HG02759 (cell line): ENCODE measurements around the gene AHNAK2.

Experiments
- ATAC-seq: cut with Tn5 transposase; IDR thresholded peaks from one replicate; pipeline ENCODE4 v1.9.1; 2021; ENCODE audit warnings: mild to moderate bottlenecking, moderate library complexity; ENCODE audit not compliant: unreplicated experiment

Gene AHNAK2

DNA sequence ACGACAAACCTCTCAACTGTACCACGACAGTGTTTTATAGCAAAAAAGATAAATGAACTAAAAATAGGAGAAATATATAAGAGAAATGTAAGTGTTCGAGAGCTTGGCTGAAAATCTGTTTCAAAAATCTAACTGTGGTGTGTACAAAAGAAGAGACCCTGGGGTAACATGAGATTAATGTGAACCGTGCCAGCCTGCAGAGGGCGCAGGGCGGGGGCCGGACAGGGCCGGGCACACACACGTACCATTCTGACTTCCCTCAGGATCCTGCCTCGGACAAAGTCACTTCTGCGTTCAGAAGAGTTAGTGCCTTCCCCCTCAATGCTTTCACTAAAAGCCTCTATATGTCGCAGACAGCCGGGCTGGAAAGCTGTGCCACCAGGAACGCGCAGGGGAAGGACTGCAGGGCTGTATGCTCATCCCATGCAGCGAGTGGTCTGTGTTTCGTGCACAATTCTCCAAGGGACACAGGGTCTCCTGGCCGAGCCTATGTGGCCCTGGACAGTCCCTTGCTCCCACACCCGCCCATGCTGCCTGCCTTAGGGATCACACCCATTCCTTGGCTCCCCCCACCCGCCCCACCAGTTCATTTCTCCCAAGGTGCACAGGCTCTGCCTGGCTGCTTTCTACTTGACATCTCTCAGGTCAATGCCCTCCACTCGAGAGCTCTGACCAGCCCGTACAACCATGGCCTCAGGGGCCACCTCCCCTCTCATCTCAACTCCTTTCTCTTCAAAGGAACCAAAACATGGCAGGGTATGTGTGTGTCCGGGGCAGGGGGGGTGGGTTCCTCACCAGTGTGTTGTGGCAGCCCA lies 34.2 kb upstream of the AHNAK2 start:
- no peak for ATAC-seq

DNA sequence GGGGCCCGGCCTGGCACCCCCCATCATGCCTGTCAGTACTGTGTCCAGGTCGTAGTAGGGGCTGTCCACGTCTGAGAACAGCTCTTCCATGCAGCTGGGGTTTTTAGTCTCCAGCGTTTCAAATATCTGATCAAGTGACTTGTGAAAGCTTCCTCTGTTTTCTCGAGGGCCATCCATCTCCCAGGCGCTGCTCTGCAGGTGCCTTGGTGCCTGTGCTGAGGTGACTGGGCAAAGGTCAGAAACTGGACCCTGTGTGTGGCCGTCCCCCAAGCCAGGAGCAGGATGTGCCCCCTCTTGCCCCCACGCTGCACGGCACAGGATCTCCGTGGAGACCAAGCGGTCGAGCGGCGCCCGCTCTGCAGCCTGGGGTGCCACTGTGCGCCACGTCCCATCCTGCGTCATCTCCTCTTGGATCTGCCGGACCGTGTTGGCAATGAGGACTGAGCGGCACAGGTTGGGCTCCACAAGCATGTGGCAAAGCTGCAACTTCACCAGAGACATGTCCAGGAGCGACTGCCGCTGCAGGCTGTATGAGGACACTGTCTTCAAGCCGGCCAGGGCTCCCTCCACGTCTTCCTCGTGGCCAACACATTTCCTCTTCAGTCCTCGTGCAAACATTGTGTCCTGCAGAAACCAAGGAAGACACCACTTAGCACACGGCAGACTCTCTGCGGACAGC lies 33.3 kb upstream of the AHNAK2 start:
- ATAC-seq = no peak

DNA sequence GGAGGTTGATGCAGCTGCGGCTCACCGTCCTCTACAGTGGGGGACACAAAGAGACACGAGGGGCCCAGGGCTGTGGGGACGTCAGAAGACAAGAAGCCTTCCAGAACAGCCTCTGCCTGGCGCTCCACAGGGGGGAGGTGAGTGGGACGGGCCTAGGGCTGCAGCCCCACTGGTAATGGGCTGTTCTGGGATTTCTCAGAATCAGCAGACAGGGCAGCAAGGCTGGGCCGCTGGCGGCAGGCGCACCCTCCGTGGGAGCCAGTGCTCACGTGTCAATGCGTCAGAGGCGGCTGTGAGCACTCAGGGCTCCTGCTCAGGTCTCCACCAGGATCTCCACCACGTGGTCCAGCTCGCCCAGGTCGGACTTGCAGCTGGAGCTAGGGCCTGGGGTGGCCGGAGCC lies 32.7 kb upstream of the AHNAK2 start:
- no peak for ATAC-seq

DNA sequence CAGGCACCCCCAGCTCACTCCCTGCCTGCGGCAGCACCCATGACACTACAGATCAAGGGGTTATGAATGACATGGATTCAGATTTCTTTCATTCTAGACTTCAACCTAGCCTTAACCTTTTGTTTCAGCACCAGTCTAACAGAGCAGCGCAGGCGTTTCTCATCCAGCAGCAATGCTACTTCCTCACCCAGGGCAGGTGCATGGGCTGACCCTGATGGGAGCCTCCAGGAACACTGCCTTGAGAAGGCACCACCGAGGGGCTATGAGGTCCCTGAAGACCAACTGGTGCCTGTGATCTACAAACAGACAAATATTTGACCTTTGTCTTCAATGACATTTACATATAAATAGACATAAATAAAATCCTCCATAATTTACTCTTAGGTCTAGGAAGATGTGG lies 31.9 kb upstream of the AHNAK2 start:
- no peak for ATAC-seq

DNA sequence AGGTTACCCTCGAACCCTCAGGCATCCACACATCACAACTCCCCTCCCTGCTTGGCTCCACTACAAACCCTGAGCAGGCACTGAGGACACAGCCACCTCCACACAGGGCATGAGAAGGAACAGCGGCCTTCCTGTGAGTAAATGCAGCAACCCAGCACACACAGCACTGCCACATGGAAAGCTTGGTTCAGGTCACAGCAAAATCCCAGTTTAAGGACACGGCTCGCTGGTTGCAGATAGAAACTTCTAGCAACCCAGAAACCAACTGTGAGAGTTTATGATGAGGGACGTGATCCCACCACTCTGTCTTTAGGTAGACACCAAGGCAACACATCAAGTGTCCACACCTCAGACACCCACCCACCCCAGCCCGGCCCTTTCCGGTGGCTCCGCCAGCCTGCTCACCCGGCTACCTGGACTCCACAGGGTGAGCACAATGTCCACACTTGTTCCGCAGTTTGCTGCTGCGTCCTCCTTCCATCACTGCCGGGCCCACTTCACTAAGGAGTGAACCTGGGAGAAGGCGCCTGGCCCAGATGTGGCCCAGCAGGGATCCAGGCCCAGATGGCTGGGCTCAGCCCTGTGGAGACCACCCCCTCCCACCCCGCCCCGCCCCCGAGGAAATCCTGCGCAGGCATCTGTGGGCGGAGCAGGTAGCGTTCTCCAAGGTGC lies 29.6 kb upstream of the AHNAK2 start:
- ATAC-seq = no peak

DNA sequence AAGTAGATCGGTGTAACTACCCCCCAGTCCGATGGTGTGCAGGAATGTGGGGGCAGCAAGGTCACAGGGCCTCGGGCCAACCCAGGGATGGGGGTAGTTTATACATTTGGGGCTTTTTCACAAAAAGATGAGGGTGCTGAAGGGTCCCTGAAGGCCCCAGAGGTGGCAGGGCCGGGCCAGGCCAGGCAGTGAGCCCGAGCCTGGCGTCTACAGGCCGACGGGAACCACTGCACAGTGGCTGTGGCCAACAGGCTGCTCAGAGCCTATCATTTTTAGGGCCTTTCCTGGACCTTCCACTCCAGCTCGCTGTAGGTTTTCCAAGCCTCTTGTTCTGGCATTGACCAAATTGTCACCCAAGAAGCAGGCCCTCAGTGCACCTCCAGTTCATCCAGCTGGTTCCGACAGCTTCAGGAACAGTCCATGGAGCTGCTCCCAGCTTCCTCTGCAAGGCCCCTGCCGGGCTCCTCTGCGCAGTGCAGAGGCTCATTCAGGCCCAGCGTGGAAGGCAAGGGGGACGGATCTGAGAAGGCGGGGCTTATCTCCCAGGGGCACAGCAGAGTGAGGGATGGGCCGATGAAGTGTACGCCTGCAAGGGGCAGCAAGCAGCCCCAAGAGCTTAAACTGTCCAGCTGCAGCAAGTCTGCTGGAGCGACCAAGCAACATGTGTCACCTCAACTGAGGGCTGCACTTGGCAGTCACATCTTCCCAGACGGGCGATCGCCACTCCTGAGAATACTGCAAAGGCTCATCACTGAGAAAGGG lies 28.8 kb upstream of the AHNAK2 start:
- ATAC-seq = no peak

DNA sequence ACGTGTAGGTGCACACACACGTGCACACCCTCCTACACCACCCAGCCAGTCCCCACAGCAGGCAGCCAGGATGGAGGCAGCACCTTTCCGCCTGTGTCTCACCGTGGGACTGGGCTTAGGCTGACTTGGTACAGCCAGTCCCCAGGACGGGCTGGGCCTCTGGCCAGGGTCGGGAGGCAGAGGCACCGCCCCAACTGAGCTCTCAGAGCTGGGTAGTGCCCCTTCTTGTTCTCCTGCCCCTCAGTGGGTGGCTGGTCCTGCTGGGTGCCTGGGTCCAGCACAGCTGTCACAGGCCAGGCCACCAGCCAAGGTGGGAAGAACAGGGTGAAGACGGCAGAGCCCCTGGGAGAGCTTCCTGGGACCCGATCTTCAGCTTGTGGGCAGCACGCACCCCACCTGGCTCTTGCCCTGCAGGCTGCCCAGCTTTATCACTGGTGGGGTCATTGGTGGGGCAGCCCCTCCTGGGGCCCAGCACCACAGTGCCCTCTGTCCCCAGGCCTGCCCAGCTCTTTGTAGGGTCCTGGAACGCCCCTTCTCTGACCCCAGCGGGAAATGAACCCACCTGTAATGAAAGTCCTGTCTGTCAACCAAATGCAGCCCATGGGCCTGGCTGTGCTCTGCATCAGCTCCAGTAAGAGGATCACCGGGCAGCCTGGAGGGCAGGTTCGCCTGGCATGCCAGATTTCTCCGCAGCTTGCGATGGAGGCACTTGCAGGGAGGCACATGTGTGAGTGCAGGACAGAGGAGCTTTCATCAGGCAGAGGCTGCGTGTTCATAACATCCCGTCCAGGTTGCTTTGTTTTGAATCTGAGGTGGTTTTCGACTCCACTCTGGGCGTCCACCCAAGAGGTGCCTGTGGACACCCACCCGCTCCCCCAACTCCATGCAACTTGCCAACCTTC lies 28.0 kb upstream of the AHNAK2 start:
- ATAC-seq = no peak

DNA sequence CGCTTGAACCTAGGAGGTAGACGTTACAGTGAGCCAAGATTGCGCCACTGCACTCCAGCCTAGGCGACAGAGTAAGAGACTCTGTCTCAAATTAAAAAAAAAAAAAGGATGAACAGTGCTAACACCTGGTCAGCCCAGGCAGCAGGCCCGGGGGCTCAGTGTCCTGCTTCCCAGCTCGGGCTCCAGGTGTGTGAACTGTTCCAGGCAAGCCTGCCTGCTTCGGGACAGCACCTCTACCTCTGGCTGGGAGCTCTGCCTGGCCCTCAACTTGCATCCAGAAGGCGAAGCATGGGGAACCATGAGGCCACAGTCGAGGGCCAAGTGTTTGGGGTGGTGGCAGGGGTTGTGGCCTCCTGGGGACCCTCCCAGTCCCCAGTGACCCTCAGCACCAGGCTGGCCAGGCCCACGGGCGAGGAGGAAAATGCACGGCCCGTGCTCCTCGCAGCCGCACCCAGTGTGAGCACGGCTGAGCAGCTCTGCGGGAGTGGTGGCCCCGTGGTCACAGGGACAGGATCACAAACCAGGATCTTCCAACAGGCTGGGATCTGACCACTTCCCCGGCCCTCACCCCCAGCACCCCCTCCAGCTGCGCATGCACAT lies 27.3 kb upstream of the AHNAK2 start:
- no peak for ATAC-seq

DNA sequence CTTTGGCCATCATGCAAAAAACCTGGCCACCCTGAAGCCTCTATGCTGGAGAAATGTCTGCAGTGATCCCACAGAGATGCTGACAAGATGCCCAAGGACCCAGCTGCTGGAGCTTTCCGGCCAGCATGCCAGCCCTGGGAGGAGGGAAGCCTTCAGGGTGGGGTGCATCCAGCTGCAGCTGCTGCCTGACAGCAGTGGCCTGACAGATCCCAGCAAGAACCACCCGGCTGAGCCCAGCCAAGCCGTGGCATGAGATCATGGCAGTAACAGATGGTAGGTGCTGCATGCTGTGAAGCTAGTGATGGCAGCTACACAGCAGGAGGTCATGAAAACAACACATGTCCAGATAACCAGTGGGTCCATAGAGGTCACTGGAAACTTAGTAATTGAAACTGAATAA lies 21.2 kb upstream of the AHNAK2 start:
- ATAC-seq = no peak

DNA sequence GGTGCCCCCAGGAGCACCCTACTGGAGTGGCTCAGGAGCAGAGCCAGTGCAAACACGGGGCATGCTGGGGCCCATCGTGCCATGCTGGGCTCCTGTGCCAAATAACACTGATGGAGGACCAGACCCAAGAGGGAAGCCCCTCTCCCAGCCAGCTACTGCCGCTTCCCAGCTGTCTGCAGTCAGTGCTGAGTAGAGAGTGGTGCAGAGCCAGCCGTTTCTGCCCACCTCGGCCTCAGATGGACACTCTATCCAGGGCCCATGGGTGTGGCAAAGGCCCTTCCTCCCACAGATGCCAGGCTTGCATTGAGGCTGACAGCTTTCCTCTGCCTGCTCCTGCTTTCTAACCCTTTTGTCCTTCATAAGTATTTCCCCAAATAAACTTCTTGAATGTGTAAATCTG lies 20.6 kb upstream of the AHNAK2 start:
- no peak for ATAC-seq

DNA sequence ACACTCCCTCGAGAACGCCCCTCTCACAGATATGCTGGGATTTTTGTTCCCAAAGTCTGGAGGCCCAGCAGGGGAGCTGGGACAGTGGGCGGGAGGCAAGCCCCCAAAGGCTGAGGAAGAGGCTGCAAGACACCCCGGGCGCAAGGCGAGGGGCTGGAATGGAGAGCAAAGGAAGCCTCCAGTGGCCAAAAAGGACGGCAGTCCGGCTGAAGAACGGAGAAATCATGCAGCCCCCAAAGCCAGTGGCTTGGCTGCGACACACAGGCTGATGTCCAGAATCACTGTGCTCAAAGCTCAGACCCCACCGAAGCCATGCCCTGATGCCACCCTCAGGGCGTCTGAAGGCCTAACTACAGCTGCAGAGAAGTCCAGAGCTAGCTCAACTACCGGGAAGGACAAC lies 18.3 kb upstream of the AHNAK2 start:
- ATAC-seq = no peak

DNA sequence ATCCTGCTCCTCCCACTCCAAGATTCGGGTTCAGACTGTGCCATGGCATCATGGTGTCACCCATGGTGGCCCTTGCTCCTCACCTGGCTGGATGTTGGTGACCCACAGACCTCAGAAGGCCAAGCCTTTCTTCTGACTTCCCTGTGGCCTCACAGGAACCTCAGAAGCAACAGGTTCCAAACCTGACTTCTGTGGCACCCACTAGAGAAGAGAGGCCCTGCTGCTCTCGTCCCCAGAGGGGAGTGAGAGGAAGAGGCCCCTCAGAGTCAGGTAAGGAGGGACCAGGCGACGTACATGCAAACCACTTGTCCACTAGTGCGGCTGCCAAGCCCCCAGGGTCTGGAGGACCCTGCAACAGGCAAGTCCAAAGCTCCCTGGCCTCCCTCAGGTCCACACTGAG lies 17.9 kb upstream of the AHNAK2 start:
- no peak for ATAC-seq

DNA sequence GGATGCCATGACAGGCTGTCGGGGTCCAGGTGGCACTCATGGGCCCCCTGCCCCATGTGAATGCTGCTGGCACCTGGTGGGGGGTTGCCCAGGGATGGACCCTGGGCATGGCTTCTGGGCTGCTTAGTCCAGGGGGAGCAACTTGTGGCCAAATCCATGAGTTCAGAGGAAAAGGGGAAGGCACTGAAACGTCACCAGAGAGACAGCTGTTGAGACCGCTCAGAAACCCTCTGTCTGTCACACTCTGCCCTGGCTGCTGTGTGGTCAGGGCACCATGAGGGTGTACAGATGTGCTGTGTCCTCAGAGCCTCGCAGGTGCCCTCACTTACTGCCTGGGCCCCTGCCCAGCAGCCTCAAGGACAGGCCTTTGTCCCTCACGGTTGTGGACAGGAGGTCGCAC lies 16.8 kb upstream of the AHNAK2 start:
- ATAC-seq = no peak

DNA sequence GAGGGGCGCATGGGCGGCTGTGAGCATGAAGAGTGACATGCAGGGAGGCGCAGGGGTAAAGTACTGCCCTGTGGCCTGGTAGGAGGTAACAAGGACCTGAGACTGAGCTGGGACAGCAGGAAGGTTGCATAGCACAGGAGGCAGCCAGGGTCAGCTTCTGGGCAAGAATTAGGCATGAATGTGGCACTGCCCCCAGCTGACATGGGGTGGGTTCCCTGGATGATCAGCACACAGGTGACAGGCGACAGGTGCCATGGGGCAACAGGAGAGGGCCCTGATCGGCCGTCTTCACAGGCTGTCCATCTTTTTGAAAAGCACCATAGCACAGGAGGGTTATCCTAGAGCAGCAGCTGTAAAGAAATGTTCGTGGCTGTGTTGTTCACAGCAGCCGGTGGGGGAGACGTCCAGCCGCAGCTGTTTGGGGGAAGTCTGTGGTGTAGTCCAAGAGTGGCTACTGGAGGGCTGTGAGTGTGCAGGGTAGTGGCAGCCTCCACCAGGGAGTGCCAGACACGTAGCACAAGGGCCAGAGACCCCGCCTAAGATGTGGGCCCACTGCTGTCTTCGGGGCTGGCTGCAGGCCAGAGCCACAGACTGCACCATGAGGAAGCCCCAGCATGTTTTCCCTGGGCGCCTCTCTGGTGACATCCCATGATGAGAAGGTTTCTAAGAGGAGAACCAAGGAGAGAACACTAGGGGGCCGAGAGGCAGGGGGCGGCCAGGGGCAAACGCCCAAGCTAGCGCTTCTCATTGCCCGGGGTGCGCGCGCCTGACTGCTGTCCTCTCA lies 15.8 kb upstream of the AHNAK2 start:
- no peak for ATAC-seq

DNA sequence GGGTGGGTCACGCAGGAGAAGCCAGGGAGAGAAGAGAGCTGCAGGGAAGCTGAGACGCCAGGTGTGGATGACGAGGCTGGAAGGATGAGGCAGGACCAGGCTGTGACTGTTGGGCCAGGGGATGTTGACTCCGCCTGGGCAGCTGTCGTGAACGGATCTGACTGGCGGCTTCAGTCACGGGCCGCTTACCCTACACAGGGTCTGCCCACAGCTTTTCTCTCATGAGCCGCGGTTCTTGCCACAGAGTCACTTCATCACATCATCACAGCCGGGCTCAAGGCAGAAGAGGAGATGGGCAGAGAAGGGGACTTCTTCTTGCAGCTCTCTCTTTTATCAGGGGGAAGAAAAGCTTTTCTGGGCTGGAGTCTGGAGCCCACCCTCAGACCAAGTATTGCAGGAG lies 15.1 kb upstream of the AHNAK2 start:
- ATAC-seq = no peak

DNA sequence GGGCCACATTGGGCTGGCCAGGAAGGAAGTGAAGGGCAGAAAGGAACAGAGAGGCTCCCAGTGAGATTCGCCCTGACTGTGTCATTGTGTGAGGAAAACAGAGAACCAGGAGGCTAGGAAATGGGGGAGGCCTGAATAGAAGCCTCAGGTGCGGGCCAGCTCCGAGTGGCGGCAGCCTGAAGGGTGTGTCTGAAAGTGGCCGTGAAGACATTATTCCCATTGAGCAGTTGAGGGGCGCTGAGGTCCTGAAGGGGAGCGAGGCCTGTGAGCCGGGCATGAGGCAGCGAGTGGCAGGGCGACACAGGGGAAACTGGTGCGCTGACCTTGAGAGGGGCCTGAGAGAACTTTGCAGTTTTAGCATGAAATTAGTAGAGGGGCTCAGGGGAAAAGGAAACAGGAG lies 14.3 kb upstream of the AHNAK2 start:
- no peak for ATAC-seq

DNA sequence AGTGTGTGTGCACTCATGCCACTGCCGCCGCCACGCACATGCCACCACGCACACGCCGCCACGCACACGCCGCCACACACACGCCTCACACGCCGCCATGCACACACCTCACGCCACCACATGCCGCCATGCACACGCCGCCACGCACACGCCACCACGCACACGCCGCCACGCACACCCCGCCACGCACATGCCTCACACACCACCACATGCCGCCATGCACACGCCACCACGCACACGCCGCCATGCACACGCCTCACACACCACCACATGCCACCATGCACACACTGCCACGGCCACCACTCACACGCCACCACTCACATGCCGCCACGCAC lies 13.7 kb upstream of the AHNAK2 start:
- ATAC-seq = no peak

DNA sequence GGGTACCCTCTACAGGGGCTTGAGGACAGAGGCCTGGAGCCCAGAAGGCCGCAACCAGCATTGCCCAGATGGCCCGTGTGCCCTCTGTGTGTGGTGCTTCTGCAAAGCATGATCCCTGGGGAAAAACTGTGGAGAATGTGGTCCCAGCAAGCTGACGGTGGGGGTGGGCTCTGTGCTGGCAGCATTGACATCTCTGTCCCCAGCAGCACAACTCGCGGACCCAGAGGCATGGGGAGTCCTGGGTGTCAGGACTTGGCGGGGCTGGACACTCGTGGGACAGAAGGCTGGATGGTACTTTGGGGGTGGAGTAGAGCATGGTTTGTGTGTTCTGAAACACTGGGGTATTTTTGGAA lies 11.8 kb upstream of the AHNAK2 start:
- ATAC-seq = no peak

DNA sequence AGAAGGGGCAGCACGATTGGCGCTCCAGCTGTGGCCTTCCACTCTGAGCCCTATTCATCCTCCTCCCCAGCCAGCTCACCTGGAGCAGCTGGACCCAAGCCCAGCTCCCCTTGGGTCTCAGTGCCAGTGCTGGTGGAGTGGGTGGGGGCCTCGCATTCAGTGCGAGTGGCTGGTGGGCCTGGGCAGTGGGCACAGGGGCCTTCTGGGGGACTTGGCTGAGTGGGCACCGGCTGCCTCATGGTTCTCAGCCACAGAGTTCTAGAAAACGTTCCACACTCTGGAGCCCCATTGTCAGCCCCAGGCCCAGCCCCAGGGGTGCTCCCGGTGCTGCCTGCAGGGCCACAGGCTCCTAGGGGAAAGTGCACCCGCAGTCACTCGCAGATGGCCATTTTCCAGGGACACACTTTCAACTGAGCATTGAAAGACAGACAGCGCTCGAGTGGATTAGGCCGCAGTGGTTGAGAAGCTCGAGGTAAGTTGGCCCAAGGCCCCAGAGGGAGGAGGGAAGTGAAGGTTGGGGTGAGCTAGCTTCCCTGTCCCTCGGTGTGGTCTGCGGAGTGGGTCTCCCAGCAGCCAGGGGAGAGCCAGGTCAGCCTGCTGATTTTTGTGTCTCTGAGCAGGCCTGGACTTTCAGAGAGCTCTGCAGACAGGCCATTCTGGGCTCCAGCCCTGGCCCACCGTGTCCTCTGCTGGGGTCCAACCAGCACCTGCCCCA lies 11.2 kb upstream of the AHNAK2 start:
- no peak for ATAC-seq
